Epithelial cell of proximal tubule (primary cell): ENCODE measurements around the gene GATAD2B. TPM values are rescaled to one million over a fixed set of nuclear protein-coding genes. Genes with fewer than 3 reads are reported as not detected.
"Not testable (repeated sequence)": the region's sequence is repeated elsewhere in the genome, so short reads cannot be mapped to it uniquely, and the experiment has no call there.

Source experiments
- DNase-seq: peaks from one replicate; pipeline ENCODE4 v3.0.0-alpha.2; 2011; ENCODE audit warnings: low read depth
- H3K4me3 ChIP-seq: 2 replicates; pipeline ENCODE4 v1.5.1; 2011; ENCODE audit warnings: low read depth, mild to moderate bottlenecking, low read length
- CTCF ChIP-seq: conservative IDR thresholded peaks from 2 replicates; pipeline ENCODE4 v1.5.1; 2012; ENCODE audit warnings: low read depth, mild to moderate bottlenecking, low read length
- total RNA-seq: library from RNA; depleted of rRNA; stranded (reverse); fragments of >200 nt; gene quantifications from 2 replicates; pipeline ENCODE4 v1.2.3, GENCODE V29; 2015

GATAD2B gene
- total RNA-seq, 1 donor from 2014 or later = 6.8 TPM

GRCh38 chr1:153849487-153850185 lies 73.1 kb downstream of the GATAD2B start:
- H3K4me3 ChIP-seq = no peak overlapping the region
- no peak for DNase-seq
- TF ChIP-seq CTCF = no peak

GRCh38 chr1:153848805-153849204 lies 74.0 kb downstream of the GATAD2B start:
- DNase-seq = no peak
- no peak overlapping the region for H3K4me3 ChIP-seq
- TF ChIP-seq CTCF = no peak

- H3K4me3 ChIP-seq = no peak overlapping the region
- TF ChIP-seq CTCF = no peak
- no peak for DNase-seq
Measured at GRCh38 chr1:153845158-153845557, 77.6 kb downstream of the GATAD2B start.

GRCh38 chr1:153844349-153844748 lies 78.4 kb downstream of the GATAD2B start:
- not testable (repeated sequence) for DNase-seq, H3K4me3 ChIP-seq

GRCh38 chr1:153842006-153842471 lies 80.7 kb downstream of the GATAD2B start:
- no peak for TF ChIP-seq CTCF
- DNase-seq = no peak

GRCh38 chr1:153841463-153841994 lies 81.2 kb downstream of the GATAD2B start:
- H3K4me3 ChIP-seq = no peak overlapping the region
- DNase-seq = no peak
- TF ChIP-seq CTCF = no peak

More at GRCh38 chr1:153842006-153842471, 80.7 kb downstream of the GATAD2B start:
- H3K4me3 ChIP-seq = no peak overlapping the region

- DNase-seq, H3K4me3 ChIP-seq: not testable (repeated sequence)
Measured at GRCh38 chr1:153840774-153841173, 82.0 kb downstream of the GATAD2B start.

- not testable (repeated sequence) for DNase-seq, H3K4me3 ChIP-seq
Measured at GRCh38 chr1:153833968-153834367, 88.8 kb downstream of the GATAD2B start.
